SJSA1 (cell line): ENCODE data around the gene FIZ1. TPM values are rescaled to one million over a fixed set of nuclear protein-coding genes. Genes with fewer than 3 reads are reported as not detected.

Experiments
- DNase-seq, 2 experiments: peaks; one replicate each; pipeline ENCODE4 v3.0.0-alpha.2; 2015 to 2020; ENCODE audit warnings: low spot score in 2 of 2, low read depth in 1 of 2
- H3K27ac ChIP-seq: fragments of 250-450 bp; sonication (Bioruptor Pico); 2 replicates; pipeline ENCODE4 v1.5.1; 2020; ENCODE audit warnings: mild to moderate bottlenecking, moderate library complexity
- H3K27me3 ChIP-seq: fragments of 250-450 bp; sonication (Bioruptor Pico); replicated peaks from 2 replicates; pipeline ENCODE4 v1.5.1; 2020; ENCODE audit warnings: mild to moderate bottlenecking, moderate library complexity
- H3K36me3 ChIP-seq: fragments of 250-450 bp; sonication (Bioruptor Pico); 2 replicates; pipeline ENCODE4 v1.5.1; 2020; ENCODE audit warnings: mild to moderate bottlenecking
- H3K4me1 ChIP-seq: fragments of 250-450 bp; sonication (Bioruptor Pico); replicated peaks from 2 replicates; pipeline ENCODE4 v1.6.1; 2021; ENCODE audit warnings: mild to moderate bottlenecking
- H3K4me3 ChIP-seq: fragments of 250-450 bp; sonication (Bioruptor Pico); 2 replicates; pipeline ENCODE4 v1.5.1; 2020; ENCODE audit warnings: mild to moderate bottlenecking
- H3K9me3 ChIP-seq: fragments of 250-450 bp; sonication (Bioruptor Pico); replicated peaks from 2 replicates; pipeline ENCODE4 v1.5.1; 2020; ENCODE audit warnings: mild to moderate bottlenecking
- total RNA-seq: library from RNA; depleted of rRNA; stranded (reverse); fragments of >200 nt; shearing (Covaris generic); gene quantifications from 2 replicates; pipeline ENCODE4 v1.2.3, GENCODE V29; 2014; rRNA removed

Gene FIZ1
- total RNA-seq, 1 experiment from 2014 or later, result 5.4 TPM

DNA sequence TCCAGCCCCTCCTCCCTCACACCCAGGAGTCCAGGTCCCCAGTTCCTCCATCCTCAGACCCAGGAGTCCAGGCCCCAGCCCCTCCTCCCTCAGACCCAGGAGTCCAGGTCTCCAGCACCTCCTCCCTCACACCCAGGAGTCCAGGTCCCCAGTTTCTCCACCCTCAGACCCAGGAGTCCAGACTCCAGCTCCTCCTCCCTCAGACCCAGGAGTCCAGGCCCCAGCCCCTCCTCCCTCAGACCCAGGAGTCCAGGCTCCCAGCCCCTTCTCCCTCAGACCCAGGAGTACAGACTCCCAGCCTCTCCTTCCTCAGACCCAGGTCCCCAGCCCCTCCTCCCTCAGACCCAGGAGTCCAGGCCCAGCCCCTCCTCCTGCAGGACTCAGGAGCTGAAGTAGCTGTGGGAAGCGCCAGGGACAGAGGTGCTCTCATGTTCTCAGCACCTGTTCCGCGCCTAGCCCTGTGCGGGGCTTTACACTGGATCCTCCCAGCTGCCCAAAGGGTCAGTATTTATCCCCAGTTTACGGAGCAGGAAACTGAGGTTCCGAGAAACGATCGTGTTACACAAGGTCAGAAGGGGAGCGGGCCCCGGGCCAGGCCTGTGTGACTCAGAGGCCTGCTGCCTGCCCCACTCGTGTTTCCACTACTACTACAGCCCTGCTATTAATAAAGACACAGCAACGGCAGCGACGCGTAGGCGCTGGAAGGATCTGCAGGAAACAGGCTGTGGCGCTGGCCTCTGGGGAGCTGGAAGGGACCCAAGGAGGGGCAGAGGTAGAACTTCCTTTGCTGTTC is 52.3 kb downstream of the FIZ1 start:
- H3K36me3 ChIP-seq, result no peaks in the 10 kb centered on the region
- H3K27me3 ChIP-seq, result no peaks in the 10 kb centered on the region
- H3K4me1 ChIP-seq, result peaks cover 33% of the 10 kb centered on the region
- no peak for DNase-seq
- H3K9me3 ChIP-seq, result no peaks in the 10 kb centered on the region
- no peak overlapping the region for H3K27ac ChIP-seq
- no peak overlapping the region for H3K4me3 ChIP-seq

DNA sequence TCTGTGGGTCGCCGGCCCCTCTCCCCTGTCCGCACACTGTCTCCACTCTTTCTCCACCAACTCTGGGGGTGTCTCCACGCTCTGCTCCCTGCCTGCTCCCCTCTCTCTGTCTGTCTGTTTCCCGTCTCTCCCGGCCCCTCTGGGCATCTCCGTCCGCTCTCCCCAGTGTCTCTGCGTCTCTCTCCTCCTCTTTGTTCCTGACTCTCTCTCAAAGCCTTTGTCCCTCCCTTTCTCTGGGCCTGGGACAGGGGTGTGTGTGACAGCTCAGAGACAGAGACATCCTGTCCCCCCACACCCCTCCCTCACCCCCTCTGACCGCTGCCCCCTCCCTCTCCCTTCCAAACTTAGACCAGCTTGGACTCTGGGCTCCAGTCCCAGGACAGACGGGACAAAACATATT is 53.3 kb downstream of the FIZ1 start:
- Histone ChIP-seq H3K4me1 (peaks cover 31% of the 10 kb centered on the region), H3K4me3 (no peak overlapping the region), H3K9me3 (no peaks in the 10 kb centered on the region), H3K27ac (no peak overlapping the region), H3K27me3 (no peaks in the 10 kb centered on the region), H3K36me3 (no peaks in the 10 kb centered on the region)
- no peak for DNase-seq

DNA sequence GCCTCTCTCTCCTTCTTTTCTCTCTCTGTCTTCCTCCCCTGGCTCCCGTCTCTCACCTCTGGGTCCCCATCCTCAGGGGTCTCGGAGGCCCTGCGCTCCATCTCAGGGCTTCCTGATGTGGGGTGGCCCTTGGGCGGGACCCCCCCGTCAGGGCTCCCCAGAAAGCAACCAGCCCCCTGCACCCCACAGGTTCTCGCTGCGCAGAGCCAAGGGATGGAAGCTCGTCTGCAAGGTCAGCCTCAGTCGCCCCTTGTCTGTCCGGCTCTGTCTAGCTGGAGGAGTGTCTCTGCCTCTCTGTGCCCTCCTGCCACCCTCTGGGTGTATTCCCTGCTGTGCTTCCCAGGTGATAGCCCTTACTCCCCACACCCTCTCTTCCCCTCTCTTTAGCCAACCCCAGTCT is 53.9 kb downstream of the FIZ1 start, which contains the start of gene SBK3:
Gene SBK3, minus strand, starts transcription at position 101 of the 400 bp plus-strand sequence. Its CDS starts 0 bp downstream, at position 101.
- Histone ChIP-seq H3K36me3 (no peaks in the 10 kb centered on the region), H3K9me3 (no peaks in the 10 kb centered on the region), H3K4me1 (peaks cover 28% of the 10 kb centered on the region), H3K4me3 (no peak within 1 kb of the TSS), H3K27me3 (no peaks in the 10 kb centered on the region), H3K27ac (no peak within 1 kb of the TSS)
- no peak for DNase-seq

- Histone ChIP-seq H3K27me3 (no peaks in the 10 kb centered on the region), H3K4me3 (no peak overlapping the region), H3K4me1 (peaks cover 24% of the 10 kb centered on the region), H3K9me3 (no peaks in the 10 kb centered on the region), H3K36me3 (no peaks in the 10 kb centered on the region), H3K27ac (no peak overlapping the region)
- no peak for DNase-seq
Observed at GRCh38 chr19:55544776-55545439, 54.4 kb downstream of the FIZ1 start.

DNA sequence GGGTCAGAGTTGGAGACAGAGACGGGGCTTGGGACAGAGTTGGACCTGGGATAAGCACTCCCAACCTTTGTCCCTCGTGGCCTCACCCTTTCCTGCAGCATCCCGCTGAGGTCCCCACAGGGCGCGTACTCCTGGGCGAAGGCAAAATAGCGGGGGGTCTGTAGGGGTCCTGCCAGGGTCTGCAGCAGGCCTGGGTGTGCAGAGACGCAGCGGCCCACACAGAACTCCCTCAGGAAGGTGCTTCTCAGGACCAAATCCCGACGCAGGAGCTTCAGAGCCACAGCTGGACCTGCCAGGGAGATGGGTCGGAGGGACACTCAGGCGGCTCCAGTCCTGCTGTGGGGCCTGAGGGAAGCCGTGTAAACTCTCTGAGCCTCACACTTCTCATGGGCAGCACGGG is 55.3 kb downstream of the FIZ1 start:
- Histone ChIP-seq H3K4me3 (no peak overlapping the region), H3K9me3 (no peaks in the 10 kb centered on the region), H3K27me3 (no peaks in the 10 kb centered on the region), H3K36me3 (no peaks in the 10 kb centered on the region), H3K4me1 (peaks cover 16% of the 10 kb centered on the region), H3K27ac (no peak overlapping the region)
- no peak for DNase-seq

DNA sequence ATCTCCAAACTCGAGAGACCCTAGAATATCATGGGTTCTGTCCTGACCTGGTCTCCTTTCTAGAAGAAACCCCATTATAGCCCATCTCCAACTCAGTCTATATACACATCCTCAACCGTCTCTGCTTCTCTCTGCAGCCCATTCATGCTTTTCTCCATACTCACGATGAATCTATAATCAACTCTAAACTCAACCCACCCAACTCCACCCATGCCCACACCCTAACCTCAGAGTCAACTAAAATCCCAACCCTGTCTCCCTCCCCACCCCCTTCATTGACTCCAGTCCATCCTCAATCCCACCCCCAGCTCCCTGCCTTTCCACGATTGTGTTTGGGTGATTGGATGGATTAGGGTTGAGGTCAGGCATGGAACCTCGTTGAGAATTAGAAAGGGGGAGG is 55.8 kb downstream of the FIZ1 start:
- Histone ChIP-seq H3K27me3 (no peaks in the 10 kb centered on the region), H3K4me3 (no peak overlapping the region), H3K27ac (no peak overlapping the region)

DNA sequence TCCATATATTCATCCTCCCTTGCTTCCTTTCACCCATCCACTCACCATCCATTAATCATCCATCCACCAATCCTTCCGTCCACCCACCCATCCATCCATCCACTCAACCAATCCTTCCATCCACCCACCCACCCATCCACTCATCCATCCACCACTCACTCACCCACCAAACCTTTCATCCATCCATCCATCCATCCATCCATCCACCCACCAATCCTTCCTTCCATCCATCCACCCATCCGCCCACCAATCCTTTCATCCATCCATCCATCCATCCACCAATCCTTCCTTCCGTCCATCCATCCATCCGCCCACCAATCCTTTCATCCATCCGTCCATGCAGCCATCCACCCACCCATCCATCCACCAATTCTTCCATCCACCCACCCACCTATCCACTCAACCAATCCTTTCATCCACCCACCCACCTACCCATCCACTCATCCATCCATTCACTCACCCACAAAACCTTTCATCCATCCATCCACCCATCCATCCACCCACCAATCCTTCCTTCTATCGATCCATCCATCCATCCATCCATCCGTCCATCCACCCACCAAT is 56.9 kb downstream of the FIZ1 start:
- H3K9me3 ChIP-seq, result no peaks in the 10 kb centered on the region
- H3K4me3 ChIP-seq, result no peak overlapping the region
- H3K27me3 ChIP-seq, result no peaks in the 10 kb centered on the region
- no peak overlapping the region for H3K27ac ChIP-seq
- no peaks in the 10 kb centered on the region for H3K36me3 ChIP-seq
- peaks cover 3% of the 10 kb centered on the region for H3K4me1 ChIP-seq
- DNase-seq, result no peak

More for the DNA sequence above, 55.8 kb downstream of the FIZ1 start:
- no peaks in the 10 kb centered on the region for H3K36me3 ChIP-seq
- H3K4me1 ChIP-seq, result peaks cover 15% of the 10 kb centered on the region
- H3K9me3 ChIP-seq, result no peaks in the 10 kb centered on the region
- DNase-seq, result no peak

Other genes with a start within 250 kb of the FIZ1 start
- 0.11 TPM in 1 of 2 replicates, not detected in the other for gene COX6B2, start 244.8 kb downstream of the FIZ1 start, total RNA-seq
- 0.03 TPM in 1 of 2 replicates, not detected in the other for gene GARIN5B, start 236.3 kb downstream of the FIZ1 start, total RNA-seq
- gene IL11, start 229.1 kb downstream of the FIZ1 start, total RNA-seq, result 116 and 141 TPM in 2 replicates
- not detected in 2 replicates for gene TMEM190, start 222.7 kb downstream of the FIZ1 start, total RNA-seq
- not detected in 2 replicates for gene TMEM238, start 215.2 kb downstream of the FIZ1 start, total RNA-seq
- 243 and 543 TPM in 2 replicates for gene RPL28, start 213.6 kb downstream of the FIZ1 start, total RNA-seq
- 509 and 518 TPM in 2 replicates for gene UBE2S, start 191.7 kb downstream of the FIZ1 start, total RNA-seq
- not detected in 2 replicates for gene SHISA7, start 156.2 kb downstream of the FIZ1 start, total RNA-seq
- 71.7 and 97.3 TPM in 2 replicates for gene ISOC2, start 137.9 kb downstream of the FIZ1 start, total RNA-seq
- gene C19orf85, start 134.8 kb downstream of the FIZ1 start, total RNA-seq, result not detected in 2 replicates
- 1.1 and 4.1 TPM in 2 replicates for gene ZNF628, start 122.9 kb downstream of the FIZ1 start, total RNA-seq
- gene NAT14, start 114.3 kb downstream of the FIZ1 start, total RNA-seq, result 10.9 and 12.1 TPM in 2 replicates
- gene SSC5D, start 111.1 kb downstream of the FIZ1 start, total RNA-seq, result not detected in 2 replicates
- not detected in 2 replicates for gene SBK2, start 62.4 kb downstream of the FIZ1 start, total RNA-seq
- 0.32 TPM in 1 of 2 replicates, not detected in the other for gene SBK3, start 54.0 kb downstream of the FIZ1 start, total RNA-seq
- 7.2 and 12.7 TPM in 2 replicates for gene ZNF579, start 18.7 kb downstream of the FIZ1 start, total RNA-seq
- 3.8 and 15.5 TPM in 2 replicates for gene ZNF524, start 771 bp upstream of the FIZ1 start, total RNA-seq
- gene ZNF865, start 6.1 kb upstream of the FIZ1 start, total RNA-seq, result 0.63 and 1.4 TPM in 2 replicates
- gene ZNF784, start 25.0 kb upstream of the FIZ1 start, total RNA-seq, result 4.7 and 10.2 TPM in 2 replicates
- gene ZNF580, start 41.5 kb upstream of the FIZ1 start, total RNA-seq, result 6.5 and 6.9 TPM in 2 replicates
- gene ZNF581, start 44.1 kb upstream of the FIZ1 start, total RNA-seq, result 5.5 and 10.1 TPM in 2 replicates
- 3.5 and 6.0 TPM in 2 replicates for gene CCDC106, start 48.7 kb upstream of the FIZ1 start, total RNA-seq
- gene U2AF2, start 55.5 kb upstream of the FIZ1 start, total RNA-seq, result 137 and 183 TPM in 2 replicates
- 67.7 and 103 TPM in 2 replicates for gene EPN1, start 75.7 kb upstream of the FIZ1 start, total RNA-seq
- gene NLRP9, start 138.9 kb upstream of the FIZ1 start, total RNA-seq, result not detected in 2 replicates
- gene RFPL4A, start 159.6 kb upstream of the FIZ1 start, total RNA-seq, result not detected in 2 replicates
- not detected in 2 replicates for gene RFPL4AL1, start 169.6 kb upstream of the FIZ1 start, total RNA-seq
- not detected in 2 replicates for gene NLRP11, start 232.5 kb upstream of the FIZ1 start, total RNA-seq
- not detected in 2 replicates for gene NLRP4, start 237.0 kb upstream of the FIZ1 start, total RNA-seq